BLaER1 (cell line): ENCODE measurements around the gene APBA2.

Source experiments
- H3K27ac ChIP-seq: shearing (Covaris generic); formaldehyde crosslinking; 2 replicates; pipeline ENCODE4 v1.8.1; 2022
- H3K27me3 ChIP-seq: shearing (Covaris generic); formaldehyde crosslinking; 2 replicates; pipeline ENCODE4 v1.8.1; 2022
- H3K36me3 ChIP-seq: shearing (Covaris generic); formaldehyde crosslinking; 2 replicates; pipeline ENCODE4 v1.8.1; 2022
- H3K4me1 ChIP-seq: shearing (Covaris generic); formaldehyde crosslinking; 2 replicates; pipeline ENCODE4 v1.8.1; 2022
- H3K4me2 ChIP-seq: shearing (Covaris generic); formaldehyde crosslinking; 2 replicates; pipeline ENCODE4 v1.8.1; 2022
- H3K4me3 ChIP-seq: shearing (Covaris generic); formaldehyde crosslinking; 2 replicates; pipeline ENCODE4 v1.8.1; 2022
- H3K9ac ChIP-seq: shearing (Covaris generic); formaldehyde crosslinking; 2 replicates; pipeline ENCODE4 v1.8.1; 2022
- H3K9me3 ChIP-seq: shearing (Covaris generic); formaldehyde crosslinking; 2 replicates; pipeline ENCODE4 v1.8.1; 2022
- H4K20me1 ChIP-seq: shearing (Covaris generic); formaldehyde crosslinking; 2 replicates; pipeline ENCODE4 v1.8.1; 2022
- Cebpa-rat ChIP-seq: shearing (Covaris generic); IDR thresholded peaks from 2 replicates; pipeline ENCODE4 v1.8.1; 2022

The APBA2 gene

GRCh38 chr15:28993051-28993719 lies 107.4 kb downstream of the APBA2 start:
- H3K4me1 ChIP-seq = peaks cover 29% of the 10 kb centered on the region
- H3K4me3 ChIP-seq = no peak overlapping the region
- 0 out of 2 replicates have a peak overlapping the region, but pooled peaks have one; percentile 8 for H3K27ac ChIP-seq
- H3K9ac ChIP-seq = no peak overlapping the region
- H3K36me3 ChIP-seq = peaks cover 11% of the 10 kb centered on the region; the same call in 1 of the 2 replicates
- no peaks in the 10 kb centered on the region for H3K27me3 ChIP-seq
- peaks cover 26% of the 10 kb centered on the region for H4K20me1 ChIP-seq
- no peak for TF ChIP-seq Cebpa-rat
- H3K4me2 ChIP-seq = peak overlapping the region; percentile 51
- H3K9me3 ChIP-seq = no peaks in the 10 kb centered on the region

GRCh38 chr15:28993720-28994053 lies 107.9 kb downstream of the APBA2 start:
- Histone ChIP-seq H3K4me2 (peak overlapping the region; percentile 51), H3K4me3 (no peak overlapping the region), H3K9ac (no peak overlapping the region), H3K9me3 (no peaks in the 10 kb centered on the region), H3K36me3 (peaks cover 15% of the 10 kb centered on the region), H3K27me3 (no peaks in the 10 kb centered on the region), H3K4me1 (peaks cover 29% of the 10 kb centered on the region), H4K20me1 (peaks cover 26% of the 10 kb centered on the region), H3K27ac (0 out of 2 replicates have a peak overlapping the region, but pooled peaks have one; percentile 8)
- no peak for TF ChIP-seq Cebpa-rat

GRCh38 chr15:28994142-28994830 lies 108.5 kb downstream of the APBA2 start:
- Histone ChIP-seq H3K27ac (no peak overlapping the region), H3K36me3 (peaks cover 15% of the 10 kb centered on the region), H3K4me1 (peaks cover 29% of the 10 kb centered on the region), H3K9me3 (no peaks in the 10 kb centered on the region), H3K9ac (no peak overlapping the region), H4K20me1 (peaks cover 26% of the 10 kb centered on the region), H3K4me3 (no peak overlapping the region), H3K27me3 (no peaks in the 10 kb centered on the region), H3K4me2 (peak overlapping the region; percentile 32; the same call in 1 of the 2 replicates)
- no peak for TF ChIP-seq Cebpa-rat

- no peak overlapping the region for H3K9ac ChIP-seq
- peaks cover 29% of the 10 kb centered on the region for H3K4me1 ChIP-seq
- peaks cover 26% of the 10 kb centered on the region for H4K20me1 ChIP-seq
- H3K27me3 ChIP-seq = no peaks in the 10 kb centered on the region
- no peak overlapping the region for H3K27ac ChIP-seq
- no peak for TF ChIP-seq Cebpa-rat
- no peaks in the 10 kb centered on the region for H3K9me3 ChIP-seq
- peak overlapping the region; percentile 32; the same call in 1 of the 2 replicates for H3K4me2 ChIP-seq
- no peak overlapping the region for H3K4me3 ChIP-seq
- H3K36me3 ChIP-seq = peaks cover 15% of the 10 kb centered on the region
Observed at GRCh38 chr15:28994831-28995596, 109.2 kb downstream of the APBA2 start.

- no peaks in the 10 kb centered on the region for H3K27me3 ChIP-seq
- H3K36me3 ChIP-seq = peaks cover 15% of the 10 kb centered on the region
- peaks cover 26% of the 10 kb centered on the region for H4K20me1 ChIP-seq
- no peaks in the 10 kb centered on the region for H3K9me3 ChIP-seq
- no peak overlapping the region for H3K4me3 ChIP-seq
- no peak overlapping the region for H3K27ac ChIP-seq
- no peak for TF ChIP-seq Cebpa-rat
- H3K4me1 ChIP-seq = peaks cover 29% of the 10 kb centered on the region
- no peak overlapping the region for H3K9ac ChIP-seq
- no peak overlapping the region for H3K4me2 ChIP-seq
Observed at GRCh38 chr15:28995705-28996104, 109.9 kb downstream of the APBA2 start.

- H3K9ac ChIP-seq = no peak overlapping the region
- H4K20me1 ChIP-seq = peaks cover 23% of the 10 kb centered on the region
- peaks cover 29% of the 10 kb centered on the region for H3K4me1 ChIP-seq
- peaks cover 15% of the 10 kb centered on the region for H3K36me3 ChIP-seq
- H3K27me3 ChIP-seq = no peaks in the 10 kb centered on the region
- no peak overlapping the region for H3K4me2 ChIP-seq
- no peak overlapping the region for H3K4me3 ChIP-seq
- TF ChIP-seq Cebpa-rat = no peak
- H3K9me3 ChIP-seq = no peaks in the 10 kb centered on the region
- no peak overlapping the region for H3K27ac ChIP-seq
Observed at GRCh38 chr15:28996289-28996688, 110.5 kb downstream of the APBA2 start.

GRCh38 chr15:28996953-28997352 lies 111.2 kb downstream of the APBA2 start:
- no peak for TF ChIP-seq Cebpa-rat
- peaks cover 17% of the 10 kb centered on the region for H4K20me1 ChIP-seq
- H3K9me3 ChIP-seq = no peaks in the 10 kb centered on the region
- no peak overlapping the region for H3K4me3 ChIP-seq
- peaks cover 15% of the 10 kb centered on the region for H3K36me3 ChIP-seq
- H3K27me3 ChIP-seq = no peaks in the 10 kb centered on the region
- no peak overlapping the region for H3K27ac ChIP-seq
- H3K4me1 ChIP-seq = peaks cover 29% of the 10 kb centered on the region
- H3K4me2 ChIP-seq = no peak overlapping the region
- no peak overlapping the region for H3K9ac ChIP-seq

- no peak for TF ChIP-seq Cebpa-rat
- Histone ChIP-seq H3K9me3 (no peaks in the 10 kb centered on the region), H3K9ac (no peak overlapping the region), H3K4me3 (no peak overlapping the region), H3K27me3 (no peaks in the 10 kb centered on the region), H3K4me2 (no peak overlapping the region), H4K20me1 (peaks cover 12% of the 10 kb centered on the region), H3K4me1 (peaks cover 23% of the 10 kb centered on the region), H3K36me3 (peaks cover 16% of the 10 kb centered on the region), H3K27ac (no peak overlapping the region)
Observed at GRCh38 chr15:28997791-28998190, 112.0 kb downstream of the APBA2 start.

- Histone ChIP-seq H3K36me3 (peaks cover 23% of the 10 kb centered on the region), H3K9me3 (no peaks in the 10 kb centered on the region), H3K9ac (no peak overlapping the region), H4K20me1 (peaks cover 5% of the 10 kb centered on the region; the same call in 1 of the 2 replicates), H3K4me1 (peaks cover 19% of the 10 kb centered on the region), H3K4me2 (no peak overlapping the region), H3K27me3 (no peaks in the 10 kb centered on the region), H3K4me3 (no peak overlapping the region), H3K27ac (no peak overlapping the region)
- TF ChIP-seq Cebpa-rat = no peak
Observed at GRCh38 chr15:28998511-28998910, 112.7 kb downstream of the APBA2 start.
